Common myeloid progenitor, CD34-positive (primary cell): Measurements from ENCODE around the gene NEXN.
A peak's percentile ranks its signal among the peaks of the same experiment; 100 is the strongest.

Source experiments
- CTCF ChIA-PET: fragments of 350-600 bp; sonication (Branson Sonifier 250); formaldehyde crosslinking; loops from one replicate; lab custom pipeline; 2021; ENCODE audit warnings: antibody characterized with exemption; lab: Charles Lee
- POLR2A ChIA-PET: fragments of 350-600 bp; sonication (Branson Sonifier 250); formaldehyde crosslinking; loops from one replicate; lab custom pipeline; 2021; ENCODE audit warnings: antibody characterized with exemption; lab: Charles Lee
- DNase-seq, 3 donors: peaks; one replicate each; pipeline versions ENCODE4 v3.0.0 to v3.0.0-alpha.2; 2013
- H3K27ac ChIP-seq, 2 experiments: 1 replicate in 1 of 2; 2 replicates in 1 of 2; pipeline ENCODE4 v1.7.0; 2013; ENCODE audit warnings: inconsistent platforms in 2 of 2, low read length in 2 of 2, mild to moderate bottlenecking in 2 of 2, low read depth in 1 of 2, moderate library complexity in 1 of 2; ENCODE audit not compliant: severe bottlenecking in 2 of 2, insufficient read depth in 1 of 2, poor library complexity in 1 of 2
- H3K27me3 ChIP-seq, 5 experiments: replicated peaks in 2 of 5; 1 replicate in 3 of 5; 2 replicates in 2 of 5; pipeline versions ENCODE4 v1.6.1 to v1.7.0; 2013; ENCODE audit warnings: low read length in 4 of 5, mild to moderate bottlenecking in 2 of 5, moderate library complexity in 2 of 5, inconsistent platforms in 1 of 5; ENCODE audit not compliant: insufficient read depth in 5 of 5, control insufficient read depth in 4 of 5
- H3K36me3 ChIP-seq, 4 experiments: 1 replicate in 2 of 4; 2 replicates in 2 of 4; pipeline versions ENCODE4 v1.6.1 to v1.7.0; 2013; ENCODE audit warnings: low read length in 3 of 4, control low read depth in 1 of 4, mild to moderate bottlenecking in 1 of 4; ENCODE audit not compliant: control insufficient read depth in 4 of 4, insufficient read depth in 4 of 4
- H3K4me1 ChIP-seq, 4 experiments: 1 replicate in 3 of 4; 2 replicates in 1 of 4; pipeline versions ENCODE4 v1.6.1 to v1.7.1; 2013; ENCODE audit warnings: low read length in 3 of 4, mild to moderate bottlenecking in 3 of 4, control low read depth in 1 of 4, inconsistent platforms in 1 of 4, moderate library complexity in 1 of 4; ENCODE audit not compliant: control insufficient read depth in 4 of 4, insufficient read depth in 4 of 4; ENCODE audit errors: control extremely low read depth in 1 of 4
- H3K4me3 ChIP-seq, 7 experiments: 1 replicate in 4 of 7; 2 replicates in 3 of 7; pipeline versions ENCODE4 v1.5.1 to v1.7.0; 2013; ENCODE audit warnings: mild to moderate bottlenecking in 7 of 7, low read length in 6 of 7, moderate library complexity in 6 of 7, inconsistent platforms in 2 of 7, low read depth in 2 of 7, control low read depth in 1 of 7; ENCODE audit not compliant: insufficient read depth in 4 of 7, control insufficient read depth in 1 of 7; ENCODE audit errors: extremely low read depth in 1 of 7
- H3K9me3 ChIP-seq, 5 experiments: 1 replicate in 4 of 5; 2 replicates in 1 of 5; pipeline versions ENCODE4 v1.6.1 to v1.7.1; 2013; ENCODE audit warnings: low read length in 4 of 5, mild to moderate bottlenecking in 2 of 5, inconsistent platforms in 1 of 5, low read depth in 1 of 5, moderate library complexity in 1 of 5; ENCODE audit not compliant: control insufficient read depth in 4 of 5, insufficient read depth in 2 of 5; ENCODE audit errors: control extremely low read depth in 1 of 5
- WGBS: methylation state at CpG from one replicate; pipeline ENCODE4 v1.1.5; 2013; ENCODE audit not compliant: insufficient coverage; 5-methylcytosine and 5-hydroxymethylcytosine counted together

The NEXN gene

DNA sequence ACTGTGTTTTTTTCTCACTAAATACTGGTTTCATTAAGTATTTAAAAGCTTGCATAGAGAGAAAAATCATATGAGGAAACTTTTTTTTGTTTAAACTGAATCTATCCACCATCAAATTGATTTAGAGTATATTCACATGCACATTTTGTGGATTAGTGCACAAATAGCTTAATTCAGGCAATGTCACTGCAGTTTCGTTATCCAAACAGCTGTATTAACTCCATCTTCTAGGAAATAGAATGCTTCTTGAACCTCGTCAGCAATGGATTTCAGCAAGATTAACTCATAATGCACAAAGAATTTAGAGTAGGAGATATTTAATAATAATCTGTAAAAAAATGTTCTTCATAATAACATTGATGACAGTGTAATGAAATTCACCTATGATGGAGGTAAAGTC lies 37.5 kb downstream of the NEXN start:
- H3K27ac ChIP-seq, result no peak overlapping the region
- WGBS, result 80% methylated on average over 1 of the region's 2 CpGs
- no peaks in the 10 kb centered on the region for H3K27me3 ChIP-seq
- peaks cover 0 to 1% (median 0%) of the 10 kb centered on the region in 4 experiments for H3K4me1 ChIP-seq
- ChIA-PET POLR2A (no interaction called here), CTCF (no interaction called here)
- no peaks in the 10 kb centered on the region for H3K9me3 ChIP-seq
- peak overlapping the region in 1 of 7 experiments; percentile 75 for H3K4me3 ChIP-seq
- no peak for DNase-seq
- no peaks in the 10 kb centered on the region for H3K36me3 ChIP-seq

- Histone ChIP-seq H3K27me3 (no peaks in the 10 kb centered on the region), H3K27ac (no peak overlapping the region), H3K36me3 (no peaks in the 10 kb centered on the region), H3K4me3 (peak overlapping the region in 2 of 7 experiments; percentile 26 to 75), H3K4me1 (peaks cover 0 to 1% (median 0%) of the 10 kb centered on the region in 4 experiments), H3K9me3 (no peaks in the 10 kb centered on the region)
- ChIA-PET POLR2A (no interaction called here), CTCF (no interaction called here)
- DNase-seq, result no peak
- 63% methylated on average over 7 of the region's 13 CpGs for WGBS
These were observed 38.3 kb downstream of the NEXN start for GRCh38 chr1:77926561-77927357.

- WGBS, result no CpG with 5 or more reads among the region's 4 CpGs
- H3K4me1 ChIP-seq, result peaks cover 0 to 1% (median 0%) of the 10 kb centered on the region in 4 experiments
- ChIA-PET CTCF (no interaction called here), POLR2A (no interaction called here)
- H3K36me3 ChIP-seq, result no peaks in the 10 kb centered on the region
- H3K9me3 ChIP-seq, result no peaks in the 10 kb centered on the region
- no peak for DNase-seq
- H3K4me3 ChIP-seq, result peak overlapping the region in 1 of 7 experiments; percentile 75
- H3K27me3 ChIP-seq, result no peaks in the 10 kb centered on the region
- H3K27ac ChIP-seq, result no peak overlapping the region
These were observed 39.0 kb downstream of the NEXN start for GRCh38 chr1:77927414-77927813.

GRCh38 chr1:77929806-77930205 lies 41.4 kb downstream of the NEXN start:
- Histone ChIP-seq H3K27ac (no peak overlapping the region), H3K27me3 (no peaks in the 10 kb centered on the region), H3K36me3 (no peaks in the 10 kb centered on the region), H3K4me1 (peaks cover 0 to 1% (median 0%) of the 10 kb centered on the region in 4 experiments), H3K9me3 (no peaks in the 10 kb centered on the region), H3K4me3 (no peak overlapping the region)
- CTCF ChIA-PET, result no interaction called here
- POLR2A ChIA-PET, result no interaction called here
- 100% methylated on average over 1 of the region's 2 CpGs for WGBS
- no peak for DNase-seq

DNA sequence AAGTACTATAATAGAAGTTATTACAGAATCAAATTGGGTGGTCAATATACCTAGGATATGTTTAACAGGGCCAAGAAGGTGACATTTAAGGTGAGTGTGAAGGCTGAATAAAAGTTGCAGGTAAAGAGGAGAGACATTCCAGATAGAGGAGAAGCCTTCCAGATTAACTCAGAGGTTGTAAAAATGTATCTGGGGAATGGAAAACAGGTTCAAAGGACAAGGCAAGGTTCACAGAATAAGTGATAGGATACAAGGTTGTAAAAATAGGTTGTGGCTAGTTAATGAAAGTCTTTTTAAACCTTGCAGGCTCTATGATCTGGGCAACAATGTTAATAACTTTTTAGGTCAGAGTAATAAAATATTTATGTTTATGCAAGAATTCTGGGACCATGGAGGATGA lies 50.2 kb downstream of the NEXN start:
- no peak overlapping the region for H3K27ac ChIP-seq
- POLR2A ChIA-PET, result no interaction called here
- H3K36me3 ChIP-seq, result peaks cover 0 to 18% (median 10%) of the 10 kb centered on the region in 4 experiments
- CTCF ChIA-PET, result no interaction called here
- no peak overlapping the region for H3K4me3 ChIP-seq
- H3K4me1 ChIP-seq, result no peaks in the 10 kb centered on the region
- H3K27me3 ChIP-seq, result no peaks in the 10 kb centered on the region
- H3K9me3 ChIP-seq, result no peaks in the 10 kb centered on the region
- DNase-seq, result no peak

DNA sequence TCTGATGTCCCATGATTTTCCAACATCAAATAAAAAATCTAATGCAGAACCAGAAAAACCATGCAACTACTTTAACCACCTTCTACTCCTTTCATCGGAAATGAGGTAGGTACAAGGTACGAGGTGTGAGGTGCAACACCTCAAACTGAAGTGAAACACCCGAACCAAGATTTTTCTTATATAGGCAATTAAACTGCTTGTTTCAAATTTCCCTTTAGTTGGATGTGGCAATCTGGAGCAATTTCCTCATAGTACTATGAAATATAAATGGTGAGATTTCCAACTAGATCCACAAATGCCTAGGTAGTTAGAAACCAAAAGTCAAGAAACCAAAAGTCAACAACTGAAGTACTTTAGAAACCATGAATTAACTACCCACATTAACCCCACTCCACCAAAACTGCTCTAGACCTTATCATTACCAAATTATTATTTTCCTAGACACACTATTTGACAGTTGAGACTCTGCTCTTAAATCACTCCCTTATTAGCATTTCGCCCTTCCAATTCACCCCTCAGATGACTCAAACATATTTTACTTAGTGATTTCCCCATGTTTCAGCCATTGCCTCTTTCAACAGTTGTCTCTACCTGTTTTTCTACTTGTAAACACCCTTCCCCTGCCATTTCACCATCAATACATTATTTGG lies 52.6 kb downstream of the NEXN start:
- POLR2A ChIA-PET, result no interaction called here
- no peak overlapping the region for H3K27ac ChIP-seq
- H3K36me3 ChIP-seq, result peaks cover 9 to 38% (median 23%) of the 10 kb centered on the region in 4 experiments
- no peaks in the 10 kb centered on the region for H3K9me3 ChIP-seq
- H3K4me3 ChIP-seq, result no peak overlapping the region
- WGBS, result 94% methylated on average over 2 of the region's 4 CpGs
- DNase-seq, result no peak
- H3K27me3 ChIP-seq, result no peaks in the 10 kb centered on the region
- no peaks in the 10 kb centered on the region for H3K4me1 ChIP-seq
- CTCF ChIA-PET, result no interaction called here
